Hematopoietic multipotent progenitor cell (in vitro differentiated cells): ENCODE results near the gene TREML2. TPM values are rescaled to one million over a fixed set of nuclear protein-coding genes. Genes with fewer than 3 reads are reported as not detected.

Experiments
- DNase-seq, 3 donors: peaks; one replicate each; pipeline ENCODE4 v3.0.0-alpha.2; 2011 to 2015; ENCODE audit warnings: low read depth in 2 of 3, low spot score in 2 of 3
- small RNA-seq: library from RNA; depleted of rRNA; stranded (forward); fragments of <200 nt; gene quantifications from one replicate; pipeline ENCODE3, GENCODE V24; 2012
- total RNA-seq: library from RNA; depleted of rRNA; stranded (reverse); fragments of >200 nt; gene quantifications from one replicate; pipeline ENCODE4 v1.2.3, GENCODE V29; 2012

TREML2 gene
- total RNA-seq, 1 donor = 8.1 TPM

GRCh38 chr6:41155132-41155805, 45.7 kb downstream of the TREML2 start:
- DNase-seq = no peak

- peak in 1 of 3 donors; percentile 9 for DNase-seq
These were observed 46.8 kb downstream of the TREML2 start, which contains the start of gene TREML1 for GRCh38 chr6:41153992-41154625. TREML1 (minus strand) TSS chr6:41154347; CDS start chr6:41154288, 59 bp downstream.

GRCh38 chr6:41153451-41153850, 47.5 kb downstream of the TREML2 start:
- no peak for DNase-seq

- DNase-seq = no peak
These were observed 50.3 kb downstream of the TREML2 start for GRCh38 chr6:41150671-41151070.

GRCh38 chr6:41147917-41148316, 53.0 kb downstream of the TREML2 start:
- no peak for DNase-seq

Small RNA genes lying within 50 kb of the gene (small RNA-seq; reads per million reads assigned to genes)
- not detected for gene AL391903.2
- gene RNA5SP207 = not detected

Other genes with a start within 250 kb of the TREML2 start
- 1.3 TPM for gene UNC5CL, start 161.9 kb downstream of the TREML2 start, total RNA-seq
- not detected for gene TSPO2, start 158.7 kb downstream of the TREML2 start, total RNA-seq
- not detected for gene APOBEC2, start 147.9 kb downstream of the TREML2 start, total RNA-seq
- 10.5 TPM for gene OARD1, start 128.8 kb downstream of the TREML2 start, total RNA-seq
- gene NFYA, start 128.2 kb downstream of the TREML2 start, total RNA-seq = 54.7 TPM
- gene TREML1, start 46.8 kb downstream of the TREML2 start, total RNA-seq = 1.1 TPM
- not detected for gene TREM2, start 38.0 kb downstream of the TREML2 start, total RNA-seq
- not detected for gene TREML4, start 27.2 kb upstream of the TREML2 start, total RNA-seq
- 0.54 TPM for gene TREM1, start 85.5 kb upstream of the TREML2 start, total RNA-seq
- gene NCR2, start 134.5 kb upstream of the TREML2 start, total RNA-seq = not detected